Gastroesophageal sphincter (tissue), 4 donors: ENCODE measurements around the gene KLHDC1. TPM values are rescaled to one million over a fixed set of nuclear protein-coding genes. Genes with fewer than 3 reads are reported as not detected.

ENCODE experiments used
- ATAC-seq: fragments of 150-250 bp; one replicate; pipeline ENCODE4 v1.9.1; 2016; ENCODE audit warnings: mild to moderate bottlenecking, moderate library complexity
- H3K27ac ChIP-seq, 4 donors: fragments of 200-600 bp; sonication (generic) in 3 of 4; 1 replicate in 3 of 4; 2 replicates in 1 of 4; pipeline ENCODE4 v1.5.1; 2016 to 2019
- H3K27me3 ChIP-seq: fragments of 200-600 bp; sonication (generic); one replicate; pipeline ENCODE4 v1.5.1; 2019
- H3K36me3 ChIP-seq, 2 donors: fragments of 200-600 bp; sonication (generic); one replicate each; pipeline ENCODE4 v1.5.1; 2019; ENCODE audit warnings: control low read depth in 1 of 2
- H3K4me1 ChIP-seq, 3 donors: fragments of 200-600 bp; sonication (generic); 1 replicate in 2 of 3; 2 replicates in 1 of 3; pipeline ENCODE4 v1.5.1; 2016 to 2019; ENCODE audit warnings: control low read depth in 2 of 3
- H3K4me3 ChIP-seq, 2 donors: fragments of 200-600 bp; sonication (generic); one replicate each; pipeline ENCODE4 v1.5.1; 2019; ENCODE audit warnings: mild to moderate bottlenecking in 1 of 2, moderate library complexity in 1 of 2
- H3K9me3 ChIP-seq, 3 donors: fragments of 200-600 bp; sonication (generic); one replicate each; pipeline ENCODE4 v1.5.1; 2017 to 2019; ENCODE audit warnings: control low read depth in 2 of 3
- EP300 ChIP-seq: sonication (generic); formaldehyde crosslinking; IDR thresholded peaks from one replicate; pipeline ENCODE4 v1.6.1; 2017; ENCODE audit warnings: antibody characterized with exemption, mild to moderate bottlenecking
- POLR2A ChIP-seq, 2 donors: fragments of 450-650 bp; IDR thresholded peaks; one replicate each; pipeline ENCODE4 v1.6.1; 2017; ENCODE audit warnings: antibody characterized with exemption in 2 of 2, mild to moderate bottlenecking in 2 of 2, moderate library complexity in 1 of 2
- POLR2AphosphoS5 ChIP-seq: sonication (generic); formaldehyde crosslinking; IDR thresholded peaks from one replicate; pipeline ENCODE4 v1.6.1; 2017; ENCODE audit warnings: antibody characterized with exemption
- WGBS, 2 donors: methylation state at CpG; one replicate each; pipeline ENCODE4 v1.1.5; 2018; ENCODE audit warnings: low coverage in 1 of 2; 5-methylcytosine and 5-hydroxymethylcytosine counted together
- small RNA-seq, 4 donors: library from RNA; depleted of rRNA; stranded (forward); fragments of <200 nt; gene quantifications; one replicate each; pipeline ENCODE3, GENCODE V24; 2016
- total RNA-seq, 4 donors: library from RNA; depleted of rRNA; stranded (reverse); fragments of >200 nt; gene quantifications; one replicate each; pipeline ENCODE4 v1.1.0, GENCODE V29; 2016
- TF ChIP-seq, protein P1 (sequence below), 4 experiments: fragments of 200-600 bp in 2 of 4; fragments of 450-650 bp in 2 of 4; sonication (generic) in 1 of 4; IDR thresholded peaks; one replicate each; pipeline ENCODE4 v1.5.1; 2017 to 2019; ENCODE audit warnings: antibody characterized with exemption in 4 of 4, mild to moderate bottlenecking in 2 of 4, moderate library complexity in 2 of 4

KLHDC1 gene
- total RNA-seq, 4 donors from 2014 or later = 7.3 to 14.3 (median 10.5) TPM

- TF ChIP-seq, protein P1, sequence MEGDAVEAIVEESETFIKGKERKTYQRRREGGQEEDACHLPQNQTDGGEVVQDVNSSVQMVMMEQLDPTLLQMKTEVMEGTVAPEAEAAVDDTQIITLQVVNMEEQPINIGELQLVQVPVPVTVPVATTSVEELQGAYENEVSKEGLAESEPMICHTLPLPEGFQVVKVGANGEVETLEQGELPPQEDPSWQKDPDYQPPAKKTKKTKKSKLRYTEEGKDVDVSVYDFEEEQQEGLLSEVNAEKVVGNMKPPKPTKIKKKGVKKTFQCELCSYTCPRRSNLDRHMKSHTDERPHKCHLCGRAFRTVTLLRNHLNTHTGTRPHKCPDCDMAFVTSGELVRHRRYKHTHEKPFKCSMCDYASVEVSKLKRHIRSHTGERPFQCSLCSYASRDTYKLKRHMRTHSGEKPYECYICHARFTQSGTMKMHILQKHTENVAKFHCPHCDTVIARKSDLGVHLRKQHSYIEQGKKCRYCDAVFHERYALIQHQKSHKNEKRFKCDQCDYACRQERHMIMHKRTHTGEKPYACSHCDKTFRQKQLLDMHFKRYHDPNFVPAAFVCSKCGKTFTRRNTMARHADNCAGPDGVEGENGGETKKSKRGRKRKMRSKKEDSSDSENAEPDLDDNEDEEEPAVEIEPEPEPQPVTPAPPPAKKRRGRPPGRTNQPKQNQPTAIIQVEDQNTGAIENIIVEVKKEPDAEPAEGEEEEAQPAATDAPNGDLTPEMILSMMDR (IDR thresholded peaks at IDR 0.05) = no peak
- no peak for TF ChIP-seq POLR2AphosphoS5
- TF ChIP-seq POLR2A (IDR thresholded peaks at IDR 0.05) = no peak
- no peak for TF ChIP-seq EP300
- peaks cover 0 to 6% (median 0%) of the 10 kb centered on the region in 3 donors for H3K4me1 ChIP-seq
- no peak for ATAC-seq
- no peaks in the 10 kb centered on the region for H3K9me3 ChIP-seq
- H3K36me3 ChIP-seq = peaks cover 22 to 100% of the 10 kb centered on the region in 2 donors
- WGBS, 2 donors = 92 to 100% methylated on average over 2 of the region's 2 CpGs
- no peaks in the 10 kb centered on the region for H3K27me3 ChIP-seq
- no peak overlapping the region for H3K4me3 ChIP-seq
- H3K27ac ChIP-seq = no peak overlapping the region
Observed at GRCh38 chr14:49786315-49786714, 93.4 kb downstream of the KLHDC1 start.

GRCh38 chr14:49792618-49793017, 99.7 kb downstream of the KLHDC1 start:
- peaks cover 18 to 100% of the 10 kb centered on the region in 2 donors for H3K36me3 ChIP-seq
- no peaks in the 10 kb centered on the region for H3K9me3 ChIP-seq
- H3K27me3 ChIP-seq = no peaks in the 10 kb centered on the region
- H3K4me1 ChIP-seq = no peaks in the 10 kb centered on the region
- TF ChIP-seq POLR2A (IDR thresholded peaks at IDR 0.05) = no peak
- TF ChIP-seq, protein P1 (IDR thresholded peaks at IDR 0.05) = no peak
- TF ChIP-seq POLR2AphosphoS5 = no peak
- TF ChIP-seq EP300 = no peak
- no peak overlapping the region for H3K4me3 ChIP-seq
- no peak overlapping the region for H3K27ac ChIP-seq
- WGBS, 2 donors = 0% methylated on average over 1 of the region's 1 CpG; no CpG with 5 or more reads in 1 of the 2 donors
- no peak for ATAC-seq

DNA sequence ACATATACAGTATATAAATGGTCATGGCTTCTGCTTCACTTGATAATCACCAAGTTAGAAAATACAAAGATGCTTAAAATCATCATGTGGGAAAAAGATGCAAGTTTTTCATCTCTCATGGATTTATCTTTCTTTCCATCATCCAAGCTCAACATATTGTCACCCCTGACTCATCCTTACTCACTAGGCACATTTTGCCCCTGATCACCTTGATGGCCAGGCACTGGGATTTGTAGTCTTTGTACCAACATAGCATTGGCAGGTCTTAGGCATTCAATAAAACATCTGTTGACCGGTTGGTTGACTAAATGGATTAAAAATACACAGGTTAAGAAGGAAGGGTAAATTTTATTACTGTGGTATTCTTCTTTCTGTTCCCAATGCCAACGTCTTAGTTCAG, 103.1 kb downstream of the KLHDC1 start:
- Histone ChIP-seq H3K27ac (no peak overlapping the region), H3K9me3 (no peaks in the 10 kb centered on the region), H3K4me1 (no peaks in the 10 kb centered on the region), H3K27me3 (no peaks in the 10 kb centered on the region), H3K36me3 (peaks cover 11 to 100% of the 10 kb centered on the region in 2 donors), H3K4me3 (no peak overlapping the region)
- no peak for TF ChIP-seq POLR2A (IDR thresholded peaks at IDR 0.05)
- TF ChIP-seq POLR2AphosphoS5 = no peak
- TF ChIP-seq EP300 = no peak
- TF ChIP-seq, protein P1 (IDR thresholded peaks at IDR 0.05) = no peak
- ATAC-seq = no peak
- 80 to 92% methylated on average over 2 of the region's 2 CpGs for WGBS, 2 donors

Small RNA genes lying within 50 kb of the gene (small RNA-seq; reads per million reads assigned to genes)
- 0 reads per million in 4 donors for gene RNU6ATAC30P

Other genes starting within 250 kb of the KLHDC1 start
- 1,000 to 10,000 TPM; 2,027 to 8,808 (median 4,209) TPM for gene RPS29, start 106.7 kb upstream of the KLHDC1 start, total RNA-seq
- gene LRR1, start 94.2 kb upstream of the KLHDC1 start, total RNA-seq = 10 to 100 TPM in 2 of 4 donors, 1 to 10 TPM in 2; 4.0 to 13.9 (median 9.9) TPM
- gene RPL36AL, start 72.5 kb upstream of the KLHDC1 start, total RNA-seq = 100 to 1,000 TPM; 169 to 352 (median 270) TPM
- gene MGAT2, start 72.3 kb upstream of the KLHDC1 start, total RNA-seq = 10 to 100 TPM; 17.4 to 29.8 (median 23.0) TPM
- gene DNAAF2, start 57.9 kb upstream of the KLHDC1 start, total RNA-seq = 10 to 100 TPM in 1 of 4 donors, 1 to 10 TPM in 3; 6.8 to 10.4 (median 9.0) TPM
- under 1 TPM in 3 of 4 donors, not detected in 1; 0.79 to 0.94 (median 0.93) TPM for gene POLE2, start 4.9 kb upstream of the KLHDC1 start, total RNA-seq
- 100 to 1,000 TPM in 1 of 4 donors, 10 to 100 TPM in 3; 72.3 to 113 (median 97.1) TPM for gene KLHDC2, start 75.0 kb downstream of the KLHDC1 start, total RNA-seq
- 10 to 100 TPM; 43.6 to 91.3 (median 68.6) TPM for gene NEMF, start 159.7 kb downstream of the KLHDC1 start, total RNA-seq
- 10 to 100 TPM; 43.1 to 59.6 (median 51.3) TPM for gene ARF6, start 200.0 kb downstream of the KLHDC1 start, total RNA-seq